Measurements from ENCODE around the gene CHST6.

CHST6 gene

DNA sequence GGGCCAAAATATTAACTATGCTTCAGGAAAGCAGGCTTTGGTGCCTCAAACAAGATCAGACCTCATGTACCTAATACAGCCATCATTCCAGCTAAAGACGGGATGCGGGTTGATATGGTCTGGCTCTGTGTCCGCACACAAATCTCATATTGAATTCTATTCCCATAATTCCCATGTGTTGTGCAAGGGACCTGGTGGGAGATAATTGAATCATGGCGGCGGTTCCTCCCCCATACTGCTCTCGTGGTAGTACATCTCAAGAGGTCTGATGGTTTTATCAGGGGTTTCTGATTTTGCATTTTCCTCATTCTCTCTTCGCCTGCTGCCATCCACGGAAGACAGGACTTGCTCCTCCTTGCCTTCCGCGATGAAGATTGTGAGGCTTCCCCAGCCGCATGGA lies 19.1 kb upstream of the CHST6 start:
- TF ChIP-seq GATA3 (IDR thresholded peaks at IDR 0.05; ENCODE audit: low read depth, low read length) (no peak), GATA2 (IDR thresholded peaks at IDR 0.05; ENCODE audit: low read depth, low read length) (no peak)

DNA sequence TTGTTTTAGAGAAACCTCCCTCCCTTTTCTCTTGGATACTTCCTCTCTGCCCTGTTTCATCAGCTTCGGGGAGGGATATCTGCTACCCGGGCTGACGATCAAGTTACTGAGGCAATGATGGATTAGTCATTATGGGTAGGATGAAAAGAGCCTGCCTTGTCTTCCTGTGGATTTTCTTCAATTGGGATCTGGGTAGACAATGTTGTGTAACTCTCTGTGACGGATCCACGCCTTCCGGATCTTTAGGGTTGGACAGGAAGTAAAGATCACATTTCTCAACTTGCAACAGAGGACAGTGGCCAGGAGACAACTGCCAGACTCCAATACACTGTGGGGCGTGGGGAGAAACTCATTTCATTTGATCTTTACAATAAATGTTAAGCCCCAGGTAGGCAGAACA lies 11.3 kb upstream of the CHST6 start:
- TF ChIP-seq GATA3 (IDR thresholded peaks at IDR 0.05; ENCODE audit: low read depth, low read length) (no peak), GATA2 (IDR thresholded peaks at IDR 0.05; ENCODE audit: low read depth, low read length) (no peak)

DNA sequence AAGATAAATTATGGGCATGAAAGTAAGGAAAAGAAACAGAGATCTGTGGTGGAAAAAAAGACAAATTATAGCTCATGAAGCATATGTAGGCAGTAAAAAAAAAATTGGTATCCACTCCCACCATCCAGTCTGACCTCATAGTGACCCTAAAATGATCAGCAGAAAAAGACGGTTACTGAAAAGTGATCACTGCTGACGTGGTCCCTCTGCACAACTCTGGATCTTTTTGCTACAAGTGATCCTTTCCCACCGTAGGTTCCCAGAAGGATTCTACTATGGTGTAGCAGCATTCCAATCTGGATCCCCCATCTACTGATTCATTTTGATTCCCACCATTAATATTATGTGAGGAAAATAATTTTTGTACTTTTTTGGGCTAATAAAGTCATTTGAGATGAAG lies 10.9 kb upstream of the CHST6 start:
- TF ChIP-seq GATA2 (IDR thresholded peaks at IDR 0.05; ENCODE audit: low read depth, low read length) (no peak), GATA3 (IDR thresholded peaks at IDR 0.05; ENCODE audit: low read depth, low read length) (no peak)

DNA sequence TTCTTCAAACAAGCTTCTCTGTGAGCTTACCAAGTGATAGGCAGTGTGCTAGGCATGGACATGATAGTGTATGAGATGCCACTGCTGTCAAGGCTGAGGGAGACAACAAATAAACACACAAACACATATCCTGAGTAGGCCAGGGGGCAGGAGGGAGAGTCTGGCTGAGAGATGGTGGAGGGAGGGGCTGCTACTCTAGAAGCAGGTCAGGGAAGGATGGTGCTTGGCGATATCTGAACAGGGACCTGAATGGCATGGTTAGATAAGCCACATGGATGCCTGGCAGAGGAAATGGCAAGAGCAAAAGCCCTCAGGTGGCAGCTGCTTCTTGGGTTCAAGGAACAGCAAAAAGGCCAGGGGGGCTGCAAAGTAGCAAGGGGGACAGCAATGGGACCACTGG lies 8.6 kb upstream of the CHST6 start:
- no peak for TF ChIP-seq GATA3 (IDR thresholded peaks at IDR 0.05; ENCODE audit: low read depth, low read length)
- no peak for TF ChIP-seq GATA2 (IDR thresholded peaks at IDR 0.05; ENCODE audit: low read depth, low read length)

DNA sequence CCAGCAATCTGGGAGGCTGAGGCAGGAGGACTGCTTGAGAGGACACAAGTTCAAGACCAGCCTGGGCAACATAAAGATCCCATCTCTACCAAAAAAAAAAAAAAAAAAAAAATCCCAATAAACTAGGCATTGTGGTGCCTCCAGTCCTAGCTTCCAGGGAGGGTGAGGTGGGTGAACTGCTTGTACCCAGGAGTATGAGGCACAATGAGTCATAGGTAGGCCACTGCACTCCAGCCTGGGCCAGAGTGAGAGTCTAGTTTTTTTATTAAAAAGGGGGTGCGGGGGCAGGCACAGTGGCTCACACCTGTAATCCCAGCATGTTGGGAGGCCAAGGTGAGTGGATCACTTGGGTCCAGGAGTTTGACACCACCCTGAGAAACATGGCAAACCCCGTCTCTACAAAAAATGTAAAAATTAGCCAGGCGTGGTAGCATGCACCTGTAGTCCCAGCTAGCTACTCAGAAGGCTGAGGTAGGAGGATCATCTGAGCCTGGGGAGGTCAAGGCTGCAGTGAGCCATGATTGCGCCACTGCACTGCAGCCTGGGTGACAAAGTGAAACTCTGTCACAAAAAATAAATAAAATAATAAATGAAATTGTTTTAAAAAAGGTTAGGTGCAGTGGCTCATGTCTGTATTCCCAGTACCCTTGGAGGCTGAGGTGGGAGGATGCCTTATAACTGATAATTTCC lies 7.8 kb upstream of the CHST6 start:
- no peak for TF ChIP-seq GATA2 (IDR thresholded peaks at IDR 0.05; ENCODE audit: low read depth, low read length)
- TF ChIP-seq GATA3 (IDR thresholded peaks at IDR 0.05; ENCODE audit: low read depth, low read length), result no peak

DNA sequence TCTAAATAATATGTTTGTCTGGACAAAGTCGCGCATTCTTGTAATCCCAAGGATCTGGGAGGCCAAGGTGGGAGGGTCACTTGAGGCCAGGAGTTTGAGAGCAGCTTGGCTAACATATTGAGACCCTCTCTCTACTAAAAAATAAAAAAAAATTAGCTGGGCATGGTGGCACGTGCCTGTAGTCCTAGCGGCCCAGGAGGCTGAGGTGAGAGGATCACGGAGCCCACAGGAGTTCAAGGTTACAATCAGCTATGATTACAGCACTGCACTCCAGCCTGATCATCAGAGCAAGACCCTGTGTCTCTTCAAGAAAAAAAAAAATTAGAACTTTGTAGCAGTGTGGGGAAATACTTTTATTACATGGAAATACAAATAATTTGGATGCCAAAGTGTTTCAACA lies 6.1 kb upstream of the CHST6 start:
- TF ChIP-seq GATA2 (IDR thresholded peaks at IDR 0.05; ENCODE audit: low read depth, low read length) (no peak), GATA3 (IDR thresholded peaks at IDR 0.05; ENCODE audit: low read depth, low read length) (no peak)

DNA sequence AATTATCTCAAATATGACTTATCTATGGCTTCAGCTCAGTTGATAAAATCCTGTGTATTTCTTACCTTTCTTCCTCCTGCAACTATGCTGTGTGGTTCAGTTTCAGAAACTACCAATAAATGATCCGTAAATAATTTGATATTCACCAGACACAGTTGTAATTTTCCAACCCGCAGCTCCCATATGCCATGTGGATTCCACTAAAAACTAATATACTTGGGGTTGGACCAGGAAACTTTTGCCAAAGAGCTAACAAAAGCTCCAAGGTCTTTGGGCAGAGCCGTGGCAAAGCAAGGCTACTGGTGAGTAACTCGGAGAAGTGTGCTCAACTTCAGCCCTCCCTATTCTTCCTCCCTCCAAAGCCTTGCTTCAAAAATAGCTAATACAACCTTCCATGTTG lies 2.3 kb upstream of the CHST6 start:
- TF ChIP-seq GATA2 (IDR thresholded peaks at IDR 0.05; ENCODE audit: low read depth, low read length), result no peak
- no peak for TF ChIP-seq GATA3 (IDR thresholded peaks at IDR 0.05; ENCODE audit: low read depth, low read length)

DNA sequence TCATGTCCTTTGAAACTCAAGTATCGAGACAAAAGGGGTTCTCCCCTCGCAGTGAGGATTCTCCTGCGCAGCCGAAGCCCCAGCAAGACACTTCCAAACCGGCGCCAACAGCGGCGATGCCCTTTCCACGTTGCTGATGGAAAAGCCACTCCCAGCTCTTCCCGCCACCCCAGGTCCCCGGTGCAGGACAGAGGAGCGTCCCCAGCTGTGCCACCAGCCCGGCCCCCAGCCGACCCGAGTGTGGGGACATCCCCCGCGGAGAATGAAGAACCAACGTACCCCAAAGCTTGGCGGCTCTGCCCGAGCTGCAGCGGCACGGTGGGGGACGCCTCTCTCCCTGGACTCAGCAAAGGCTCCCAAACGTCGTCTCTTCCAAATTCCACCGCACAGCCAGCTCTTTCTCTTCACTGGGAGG lies 573 bp downstream of the CHST6 start:
- TF ChIP-seq GATA3 (IDR thresholded peaks at IDR 0.05; ENCODE audit: low read depth, low read length) (no peak), GATA2 (IDR thresholded peaks at IDR 0.05; ENCODE audit: low read depth, low read length) (no peak)

DNA sequence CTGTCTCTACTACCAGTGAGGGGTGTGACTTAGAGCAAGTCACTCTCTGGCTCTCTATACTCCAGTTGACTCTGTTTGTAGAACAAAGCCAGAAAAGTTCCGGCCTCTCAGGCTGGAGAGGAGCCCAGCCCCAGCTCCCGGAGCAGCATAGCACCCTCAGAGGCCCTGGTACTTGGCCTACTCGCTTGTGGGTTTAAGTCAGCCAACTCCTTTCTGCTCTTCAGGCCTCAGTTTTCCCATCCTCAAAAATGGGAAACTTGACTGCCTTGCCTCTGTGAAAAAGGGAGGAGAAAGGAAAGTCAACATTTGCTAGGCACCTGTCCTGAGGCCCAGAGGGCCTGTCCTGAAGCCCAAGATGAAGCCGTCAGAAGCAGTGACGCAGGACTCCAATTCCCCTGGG lies 1.1 kb downstream of the CHST6 start:
- TF ChIP-seq GATA3 (IDR thresholded peaks at IDR 0.05; ENCODE audit: low read depth, low read length) (no peak), GATA2 (IDR thresholded peaks at IDR 0.05; ENCODE audit: low read depth, low read length) (no peak)

DNA sequence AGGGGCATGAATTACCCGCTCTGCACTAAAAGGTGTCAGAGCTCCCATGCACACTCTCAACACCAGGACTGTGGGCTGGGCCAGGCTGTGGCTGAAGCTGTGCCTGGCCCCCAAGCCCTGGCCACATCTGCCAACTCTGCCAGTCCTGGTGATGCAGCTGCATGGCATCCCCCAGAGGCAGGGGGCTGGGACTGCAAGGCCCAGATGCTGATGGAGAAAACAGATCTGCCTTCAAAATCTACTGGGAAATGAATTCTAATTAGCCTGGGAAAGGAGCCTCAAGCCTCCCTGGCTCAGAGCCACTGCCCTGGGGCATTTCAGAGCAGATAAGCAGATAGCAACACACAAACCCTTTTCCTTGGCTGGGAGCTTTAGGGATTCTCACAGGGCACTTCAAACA lies 3.4 kb downstream of the CHST6 start:
- TF ChIP-seq GATA3 (IDR thresholded peaks at IDR 0.05; ENCODE audit: low read depth, low read length), result peak; percentile 84
- TF ChIP-seq GATA2 (IDR thresholded peaks at IDR 0.05; ENCODE audit: low read depth, low read length), result peak; percentile 96

DNA sequence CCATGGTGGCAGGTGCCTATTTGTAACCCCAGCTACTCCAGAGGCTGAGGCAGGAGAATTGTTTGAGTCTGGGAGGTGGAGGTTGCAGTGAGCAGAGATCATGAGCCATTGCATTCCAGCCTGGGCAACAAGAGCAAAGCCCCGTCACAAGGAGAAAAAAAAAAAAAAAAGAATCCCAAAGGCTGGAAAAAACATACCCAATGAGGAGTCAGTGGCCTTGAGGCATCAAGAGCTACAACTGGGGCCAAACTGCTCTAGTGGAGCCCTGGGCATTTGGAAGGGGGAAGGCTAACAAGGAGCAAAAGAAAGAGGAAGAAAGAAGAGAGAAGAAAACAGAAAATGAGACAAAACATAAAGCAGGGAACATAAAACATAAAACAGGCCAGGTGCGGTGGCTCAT lies 6.9 kb downstream of the CHST6 start:
- no peak for TF ChIP-seq GATA2 (IDR thresholded peaks at IDR 0.05; ENCODE audit: low read depth, low read length)
- no peak for TF ChIP-seq GATA3 (IDR thresholded peaks at IDR 0.05; ENCODE audit: low read depth, low read length)

DNA sequence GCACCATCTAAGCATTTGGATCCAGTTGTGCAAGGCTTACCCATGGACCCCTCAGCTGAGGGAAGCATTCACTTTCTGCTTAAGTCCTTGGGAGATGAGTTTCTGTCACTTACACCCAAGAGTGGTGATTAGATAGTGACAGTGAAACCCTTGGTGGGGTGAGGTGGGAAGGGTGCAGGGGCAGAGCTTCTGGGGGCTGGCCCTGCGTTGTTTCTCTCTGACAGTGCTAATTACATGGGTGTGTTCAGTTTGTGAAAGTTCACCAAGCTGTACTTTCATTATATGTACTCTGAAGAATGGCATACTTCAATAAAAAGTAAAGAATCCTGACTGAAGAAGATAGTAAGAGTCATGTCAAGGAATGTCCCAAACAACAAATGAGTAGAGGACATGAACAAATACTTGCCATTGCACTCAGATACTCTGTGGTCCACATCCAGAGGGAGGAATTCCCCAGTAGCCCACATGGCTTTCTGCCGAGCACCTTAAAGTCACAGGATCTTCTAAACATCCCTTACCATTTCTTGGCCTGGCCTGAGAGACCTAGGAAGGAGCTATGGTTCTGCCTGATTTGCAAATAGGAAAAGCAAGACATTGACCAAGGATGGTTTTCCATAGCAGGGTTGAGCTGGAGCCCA lies 8.4 kb downstream of the CHST6 start:
- no peak for TF ChIP-seq GATA3 (IDR thresholded peaks at IDR 0.05; ENCODE audit: low read depth, low read length)
- no peak for TF ChIP-seq GATA2 (IDR thresholded peaks at IDR 0.05; ENCODE audit: low read depth, low read length)

DNA sequence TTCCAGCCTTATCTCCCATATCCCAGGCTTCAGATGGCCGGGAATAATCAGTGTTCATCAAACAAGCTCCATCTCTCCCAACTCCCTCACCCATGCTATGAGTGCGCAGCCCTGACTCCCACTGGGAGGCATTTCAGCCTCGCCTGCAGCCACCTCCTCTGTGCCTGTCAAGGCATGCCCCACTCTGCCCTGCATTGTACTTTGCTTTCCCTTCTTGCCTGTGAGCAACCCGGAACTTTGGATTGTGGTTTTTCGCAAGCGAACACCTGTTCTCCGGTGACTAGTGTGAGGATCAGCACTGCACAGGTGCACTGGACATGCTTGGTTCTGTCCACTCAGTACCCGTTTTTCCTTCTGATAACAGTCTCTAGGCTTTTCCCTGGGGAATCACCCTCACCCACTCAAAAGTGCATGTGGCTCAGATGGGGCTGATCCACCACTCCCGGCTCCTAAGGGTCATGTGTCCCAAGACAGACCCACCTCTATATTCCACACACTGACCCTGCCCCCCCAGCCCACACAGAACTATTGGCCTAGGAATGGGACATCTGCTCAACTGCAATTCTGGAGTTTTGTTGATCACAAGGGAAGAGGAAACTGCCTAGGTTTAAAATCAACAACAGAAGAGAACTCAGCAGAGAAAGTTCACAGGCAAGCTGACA lies 9.1 kb downstream of the CHST6 start:
- TF ChIP-seq GATA2 (IDR thresholded peaks at IDR 0.05; ENCODE audit: low read depth, low read length), result no peak
- no peak for TF ChIP-seq GATA3 (IDR thresholded peaks at IDR 0.05; ENCODE audit: low read depth, low read length)

DNA sequence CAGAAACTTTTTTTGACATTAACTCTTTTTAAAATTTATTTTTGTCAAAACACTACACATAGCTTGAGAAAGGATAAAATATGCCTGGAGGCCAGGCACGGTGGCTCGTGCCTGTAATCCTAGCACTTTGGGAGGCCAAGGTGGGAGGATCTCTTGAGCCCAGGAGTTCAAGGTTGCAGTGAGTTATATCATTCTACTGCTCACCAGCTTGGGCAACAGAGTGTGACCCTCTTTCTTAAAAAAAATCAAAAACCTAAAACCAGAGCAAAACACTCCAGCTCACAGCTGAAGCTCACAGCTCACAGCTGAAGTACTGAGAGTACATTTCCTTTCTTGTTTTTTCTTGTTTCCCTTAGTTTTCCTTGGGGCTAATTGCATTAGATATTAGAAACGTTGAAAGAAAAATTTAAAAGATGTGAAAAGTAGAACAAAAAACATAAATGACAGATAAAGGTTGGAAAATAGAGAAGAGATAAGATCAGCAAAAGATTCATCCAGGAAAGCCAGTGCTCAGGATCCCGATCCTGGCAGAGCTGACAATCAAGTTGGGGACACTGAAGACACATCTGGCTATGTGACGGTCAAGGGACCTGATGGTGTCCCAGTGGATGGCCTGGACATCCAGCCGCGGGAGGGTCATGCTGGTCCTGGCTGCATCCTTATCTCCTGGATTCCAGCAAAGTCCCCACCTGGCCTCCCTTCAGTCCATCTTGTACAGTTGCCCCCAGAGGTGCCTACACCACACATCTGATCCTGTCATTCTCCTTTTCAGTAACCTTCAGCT lies 9.8 kb downstream of the CHST6 start:
- TF ChIP-seq GATA3 (IDR thresholded peaks at IDR 0.05; ENCODE audit: low read depth, low read length), result no peak
- 0 out of 2 replicates have a peak, but pooled peaks have one; percentile 13 for TF ChIP-seq GATA2 (IDR thresholded peaks at IDR 0.05; ENCODE audit: low read depth, low read length)
